ENCODE measurements around the gene LCK.

Gene LCK

GRCh38 chr1:32318127-32318869, 67.2 kb downstream of the LCK start:
- H3K4me3 ChIP-seq (ENCODE audit: low read depth, low read length) = no peak overlapping the region
- ChIA-PET CTCF (interaction anchor here (0.8 to 6.4 kb wide), 7 partner anchors 10 to 104 kb away, joined by 3 to 103 read pairs (median 4); no protein-coding TSS in a partner anchor), POLR2A (interaction anchor here (0.6 to 1.1 kb wide), 2 partner anchors 17 to 18 kb away, joined by 3 read pairs; partner anchors contain the start of gene MARCKSL1)
- no peak for TF ChIP-seq CTCF (IDR thresholded peaks at IDR 0.05; ENCODE audit: insufficient read depth, low read length, missing control alignments)
- DNase-seq (ENCODE audit: low read depth, low spot score) = no peak

GRCh38 chr1:32321712-32322291, 70.7 kb downstream of the LCK start:
- POLR2A ChIA-PET = interaction anchor here (0.6 to 3.9 kb wide), 3 partner anchors 9 to 14 kb away, joined by 4 to 20 read pairs (median 5); partner anchors contain the start of gene MARCKSL1
- CTCF ChIA-PET = interaction anchor here (0.8 to 3.4 kb wide), 7 partner anchors 10 to 106 kb away, joined by 3 to 19 read pairs (median 3); partner anchors contain the start of gene MARCKSL1
- H3K4me3 ChIP-seq (ENCODE audit: low read depth, low read length) = no peak overlapping the region
- no peak for TF ChIP-seq CTCF (IDR thresholded peaks at IDR 0.05; ENCODE audit: insufficient read depth, low read length, missing control alignments)
- DNase-seq (ENCODE audit: low read depth, low spot score) = no peak

GRCh38 chr1:32327204-32327603, 76.1 kb downstream of the LCK start:
- CTCF ChIA-PET = interaction anchor here (2.3 to 2.5 kb wide), 2 partner anchors 10 to 112 kb away, joined by 8 to 11 read pairs; no protein-coding TSS in a partner anchor
- TF ChIP-seq CTCF (IDR thresholded peaks at IDR 0.05; ENCODE audit: insufficient read depth, low read length, missing control alignments) = no peak
- POLR2A ChIA-PET = interaction anchor here (1.0 kb wide), 1 partner anchor 9 kb away, joined by 4 read pairs; the partner anchor contains the start of gene MARCKSL1
- no peak for DNase-seq (ENCODE audit: low read depth, low spot score)
- H3K4me3 ChIP-seq (ENCODE audit: low read depth, low read length) = no peak overlapping the region

GRCh38 chr1:32329931-32330466, 78.9 kb downstream of the LCK start:
- no peak overlapping the region for H3K4me3 ChIP-seq (ENCODE audit: low read depth, low read length)
- DNase-seq (ENCODE audit: low read depth, low spot score) = no peak
- ChIA-PET CTCF (interaction anchor here (3.6 kb wide), 2 partner anchors 7 to 114 kb away, joined by 19 to 26 read pairs; no protein-coding TSS in a partner anchor), POLR2A (interaction anchor here (1.9 kb wide), 1 partner anchor 8 kb away, joined by 5 read pairs; no protein-coding TSS in a partner anchor)
- TF ChIP-seq CTCF (IDR thresholded peaks at IDR 0.05; ENCODE audit: insufficient read depth, low read length, missing control alignments) = no peak

- TF ChIP-seq CTCF (IDR thresholded peaks at IDR 0.05; ENCODE audit: insufficient read depth, low read length, missing control alignments) = no peak
- H3K4me3 ChIP-seq (ENCODE audit: low read depth, low read length) = no peak overlapping the region
- ChIA-PET CTCF (interaction anchor here (1.1 to 3.6 kb wide), 4 partner anchors 8 to 115 kb away, joined by 3 to 26 read pairs (median 12); no protein-coding TSS in a partner anchor), POLR2A (interaction anchor here (0.6 to 1.9 kb wide), 4 partner anchors 8 to 150 kb away, joined by 3 to 5 read pairs (median 4); no protein-coding TSS in a partner anchor)
- DNase-seq (ENCODE audit: low read depth, low spot score) = no peak
Observed at GRCh38 chr1:32330558-32331151, 79.6 kb downstream of the LCK start.
